GM23248 (cell line): ENCODE results near the gene EPHA3.

Source experiments
- EZH2 ChIP-seq: fragments of 200-600 bp; sonication (generic); IDR thresholded peaks from 2 replicates; pipeline ENCODE4 v1.6.1; 2018; ENCODE audit warnings: antibody characterized with exemption, mild to moderate bottlenecking; ENCODE audit not compliant: insufficient read depth, poor library complexity, severe bottlenecking
- EZH2phosphoT487 ChIP-seq: fragments of 200-600 bp; sonication (generic); IDR thresholded peaks from 2 replicates; pipeline ENCODE4 v1.6.1; 2018; ENCODE audit warnings: antibody characterized with exemption, moderate library complexity, mild to moderate bottlenecking, low read depth; ENCODE audit not compliant: insufficient read depth

DNA sequence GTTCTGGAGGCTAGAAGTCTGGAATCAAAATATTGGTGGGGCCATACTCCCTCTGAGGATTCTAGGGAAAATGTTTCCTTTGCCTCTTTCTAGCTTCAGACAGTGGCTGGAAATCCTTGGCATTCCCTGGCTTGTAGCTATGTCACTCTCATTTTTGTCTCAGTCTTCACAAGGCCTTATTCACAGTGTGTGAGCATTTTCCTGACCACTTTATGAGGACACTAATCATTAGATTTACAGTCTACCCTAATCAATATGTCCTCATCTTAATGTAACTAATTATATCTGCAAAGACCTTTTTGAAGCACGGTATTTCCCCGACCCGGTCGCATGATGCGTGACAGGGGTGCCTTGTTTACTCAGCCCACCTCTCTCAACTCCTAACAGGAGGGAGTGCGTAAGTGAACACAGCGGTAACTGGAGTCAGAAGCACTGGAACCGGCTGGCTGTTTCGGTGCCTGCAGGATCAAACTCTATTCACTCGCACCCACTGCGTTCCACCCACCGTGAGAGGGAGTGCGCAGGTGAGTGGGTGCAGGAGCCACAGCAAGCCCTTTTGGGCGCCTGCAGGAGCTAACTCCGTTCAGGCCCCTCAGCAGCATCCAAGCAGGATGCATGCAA, 155.0 kb downstream of the EPHA3 start:
- TF ChIP-seq EZH2phosphoT487 (no peak), EZH2 (no peak)
